Hepatocyte (in vitro differentiated cells): ENCODE data around the gene CTLA4.

Experiments
- EZH2 ChIP-seq: fragments of 200-600 bp; sonication (generic); IDR thresholded peaks from 2 replicates; pipeline ENCODE4 v1.6.1; 2016; ENCODE audit warnings: antibody characterized with exemption, mild to moderate bottlenecking, borderline replicate concordance
- EZH2phosphoT487 ChIP-seq: fragments of 200-600 bp; sonication (generic); IDR thresholded peaks from one replicate; pipeline ENCODE4 v1.6.1; 2018; ENCODE audit warnings: antibody characterized with exemption, mild to moderate bottlenecking, low read depth, moderate library complexity; ENCODE audit not compliant: unreplicated experiment, severe bottlenecking
- TF ChIP-seq, protein P1 (sequence below): fragments of 200-600 bp; sonication (generic); IDR thresholded peaks from 2 replicates; pipeline ENCODE4 v1.5.1; 2016; ENCODE audit warnings: antibody characterized with exemption, mild to moderate bottlenecking; ENCODE audit not compliant: poor library complexity

GRCh38 chr2:203830304-203831055, 37.1 kb upstream of the CTLA4 start:
- no peak for TF ChIP-seq EZH2
- TF ChIP-seq, protein P1, sequence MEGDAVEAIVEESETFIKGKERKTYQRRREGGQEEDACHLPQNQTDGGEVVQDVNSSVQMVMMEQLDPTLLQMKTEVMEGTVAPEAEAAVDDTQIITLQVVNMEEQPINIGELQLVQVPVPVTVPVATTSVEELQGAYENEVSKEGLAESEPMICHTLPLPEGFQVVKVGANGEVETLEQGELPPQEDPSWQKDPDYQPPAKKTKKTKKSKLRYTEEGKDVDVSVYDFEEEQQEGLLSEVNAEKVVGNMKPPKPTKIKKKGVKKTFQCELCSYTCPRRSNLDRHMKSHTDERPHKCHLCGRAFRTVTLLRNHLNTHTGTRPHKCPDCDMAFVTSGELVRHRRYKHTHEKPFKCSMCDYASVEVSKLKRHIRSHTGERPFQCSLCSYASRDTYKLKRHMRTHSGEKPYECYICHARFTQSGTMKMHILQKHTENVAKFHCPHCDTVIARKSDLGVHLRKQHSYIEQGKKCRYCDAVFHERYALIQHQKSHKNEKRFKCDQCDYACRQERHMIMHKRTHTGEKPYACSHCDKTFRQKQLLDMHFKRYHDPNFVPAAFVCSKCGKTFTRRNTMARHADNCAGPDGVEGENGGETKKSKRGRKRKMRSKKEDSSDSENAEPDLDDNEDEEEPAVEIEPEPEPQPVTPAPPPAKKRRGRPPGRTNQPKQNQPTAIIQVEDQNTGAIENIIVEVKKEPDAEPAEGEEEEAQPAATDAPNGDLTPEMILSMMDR = no peak
- TF ChIP-seq EZH2phosphoT487 = no peak
